Erythroblast (primary cell): ENCODE data around the gene VIPR1.

Experiments
- GATA1 ChIP-seq: IDR thresholded peaks from 2 replicates; pipeline ENCODE4 v1.6.1; 2011; ENCODE audit warnings: low read depth, mild to moderate bottlenecking, control low read depth, low read length, moderate library complexity
- POLR2A ChIP-seq: IDR thresholded peaks from 2 replicates; pipeline ENCODE4 v1.6.1; 2011; ENCODE audit warnings: mild to moderate bottlenecking, low read length

- TF ChIP-seq POLR2A (no peak), GATA1 (no peak)
Measured at GRCh38 chr3:42488687-42489086, 13.8 kb upstream of the VIPR1 start.
